Measurements from ENCODE around the gene MAML2. TPM values are rescaled to one million over a fixed set of nuclear protein-coding genes. Genes with fewer than 3 reads are reported as not detected.

MAML2 gene
- total RNA-seq, 1 donor from 2014 or later: 3.8 TPM

GRCh38 chr11:95994329-95994728 lies 348.7 kb downstream of the MAML2 start:
- peaks cover 22% of the 10 kb centered on the region for H3K4me1 Mint-ChIP-seq

GRCh38 chr11:95993438-95994298 lies 349.3 kb downstream of the MAML2 start:
- H3K9ac ChIP-seq: no peak overlapping the region
- peaks cover 28% of the 10 kb centered on the region for H3K4me1 Mint-ChIP-seq
- H3K27ac Mint-ChIP-seq: no peak overlapping the region

More at GRCh38 chr11:95994329-95994728, 348.7 kb downstream of the MAML2 start:
- Histone ChIP-seq H3K27me3 (no peaks in the 10 kb centered on the region), H3K79me2 (ENCODE audit: low read depth) (no peaks in the 10 kb centered on the region), H3K4me3 (no peak overlapping the region), H3K4me2 (no peak overlapping the region), H3F3A (ENCODE audit: low read depth) (no peaks in the 10 kb centered on the region), H2AFZ (replicated peaks) (no peak overlapping the region), H3K4me1 (peaks cover under 1% of the 10 kb centered on the region), H4K20me1 (ENCODE audit: low read depth) (no peaks in the 10 kb centered on the region), H3K36me3 (no peaks in the 10 kb centered on the region), H3K9ac (no peak overlapping the region), H3K27ac (no peak overlapping the region), H3K9me3 (ENCODE audit: low read depth) (no peaks in the 10 kb centered on the region)
- Mint-ChIP-seq H3K9me3 (no peaks in the 10 kb centered on the region), H3K4me3 (no peak overlapping the region), H3K27ac (no peak overlapping the region), H3K27me3 (ENCODE audit: insufficient read depth, low read depth) (no peaks in the 10 kb centered on the region), H3K36me3 (peaks cover 2% of the 10 kb centered on the region)
- DNase-seq (ENCODE audit: low spot score): no peak
- TF ChIP-seq EZH2 (IDR thresholded peaks at IDR 0.05): no peak
- TF ChIP-seq, protein P1, sequence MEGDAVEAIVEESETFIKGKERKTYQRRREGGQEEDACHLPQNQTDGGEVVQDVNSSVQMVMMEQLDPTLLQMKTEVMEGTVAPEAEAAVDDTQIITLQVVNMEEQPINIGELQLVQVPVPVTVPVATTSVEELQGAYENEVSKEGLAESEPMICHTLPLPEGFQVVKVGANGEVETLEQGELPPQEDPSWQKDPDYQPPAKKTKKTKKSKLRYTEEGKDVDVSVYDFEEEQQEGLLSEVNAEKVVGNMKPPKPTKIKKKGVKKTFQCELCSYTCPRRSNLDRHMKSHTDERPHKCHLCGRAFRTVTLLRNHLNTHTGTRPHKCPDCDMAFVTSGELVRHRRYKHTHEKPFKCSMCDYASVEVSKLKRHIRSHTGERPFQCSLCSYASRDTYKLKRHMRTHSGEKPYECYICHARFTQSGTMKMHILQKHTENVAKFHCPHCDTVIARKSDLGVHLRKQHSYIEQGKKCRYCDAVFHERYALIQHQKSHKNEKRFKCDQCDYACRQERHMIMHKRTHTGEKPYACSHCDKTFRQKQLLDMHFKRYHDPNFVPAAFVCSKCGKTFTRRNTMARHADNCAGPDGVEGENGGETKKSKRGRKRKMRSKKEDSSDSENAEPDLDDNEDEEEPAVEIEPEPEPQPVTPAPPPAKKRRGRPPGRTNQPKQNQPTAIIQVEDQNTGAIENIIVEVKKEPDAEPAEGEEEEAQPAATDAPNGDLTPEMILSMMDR (IDR thresholded peaks at IDR 0.05): no peak
- no peak for TF ChIP-seq EZH2phosphoT487 (IDR thresholded peaks at IDR 0.05)

DNA sequence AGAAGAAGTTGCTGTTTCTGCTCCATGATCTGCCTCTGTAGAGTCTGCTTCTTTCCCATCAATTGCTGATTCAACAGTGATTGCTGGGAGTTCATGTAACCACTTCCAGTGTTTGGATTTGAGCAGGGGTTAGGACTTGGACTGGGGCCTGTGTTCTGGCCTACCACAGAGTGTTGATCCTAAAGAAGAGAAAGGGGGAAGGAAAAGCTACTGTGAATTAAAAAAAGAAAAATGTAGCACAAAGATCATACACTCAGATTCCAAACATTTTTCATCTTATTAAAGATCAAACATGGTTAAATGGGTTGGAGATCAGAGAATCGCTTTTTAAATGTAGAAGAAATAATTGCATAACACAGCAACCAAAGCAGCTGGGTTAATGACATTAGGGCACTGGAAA lies 351.4 kb downstream of the MAML2 start:
- H3K4me3 Mint-ChIP-seq: no peak overlapping the region
- DNase-seq (ENCODE audit: low spot score): no peak
- H3K27me3 ChIP-seq: no peaks in the 10 kb centered on the region

More at GRCh38 chr11:95993438-95994298, 349.3 kb downstream of the MAML2 start:
- H3K4me3 Mint-ChIP-seq: no peak overlapping the region
- TF ChIP-seq EZH2phosphoT487 (IDR thresholded peaks at IDR 0.05): no peak
- no peak for TF ChIP-seq EZH2 (IDR thresholded peaks at IDR 0.05)
- TF ChIP-seq, protein P1 (IDR thresholded peaks at IDR 0.05): no peak
- no peak overlapping the region for H3K4me2 ChIP-seq
- H3K27ac ChIP-seq: no peak overlapping the region
- no peaks in the 10 kb centered on the region for H3K4me1 ChIP-seq
- no peaks in the 10 kb centered on the region for H4K20me1 ChIP-seq (ENCODE audit: low read depth)
- no peak for DNase-seq (ENCODE audit: low spot score)
- H3K27me3 ChIP-seq: no peaks in the 10 kb centered on the region
- H3K36me3 Mint-ChIP-seq: peaks cover 2% of the 10 kb centered on the region
- H3K9me3 Mint-ChIP-seq: no peaks in the 10 kb centered on the region
- H3K4me3 ChIP-seq: no peak overlapping the region
- H3K27me3 Mint-ChIP-seq (ENCODE audit: insufficient read depth, low read depth): no peaks in the 10 kb centered on the region
- H3F3A ChIP-seq (ENCODE audit: low read depth): no peaks in the 10 kb centered on the region
- no peaks in the 10 kb centered on the region for H3K36me3 ChIP-seq
- no peak overlapping the region for H2AFZ ChIP-seq (replicated peaks)
- no peaks in the 10 kb centered on the region for H3K79me2 ChIP-seq (ENCODE audit: low read depth)
- H3K9me3 ChIP-seq (ENCODE audit: low read depth): no peaks in the 10 kb centered on the region

More for the DNA sequence above, 351.4 kb downstream of the MAML2 start:
- no peak overlapping the region for H3K4me2 ChIP-seq
- H3K9me3 ChIP-seq (ENCODE audit: low read depth): no peaks in the 10 kb centered on the region
- peaks cover 2% of the 10 kb centered on the region for H3K36me3 Mint-ChIP-seq
- H3K36me3 ChIP-seq: no peaks in the 10 kb centered on the region
- no peak overlapping the region for H2AFZ ChIP-seq (replicated peaks)
- no peaks in the 10 kb centered on the region for H3K27me3 Mint-ChIP-seq (ENCODE audit: insufficient read depth, low read depth)
- H3K9me3 Mint-ChIP-seq: no peaks in the 10 kb centered on the region
- no peaks in the 10 kb centered on the region for H4K20me1 ChIP-seq (ENCODE audit: low read depth)
- peaks cover 13% of the 10 kb centered on the region for H3K4me1 ChIP-seq
- no peak overlapping the region for H3K27ac ChIP-seq
- peaks cover 37% of the 10 kb centered on the region for H3K4me1 Mint-ChIP-seq
- H3K27ac Mint-ChIP-seq: no peak overlapping the region
- H3F3A ChIP-seq (ENCODE audit: low read depth): peaks cover 2% of the 10 kb centered on the region
- TF ChIP-seq, protein P1 (IDR thresholded peaks at IDR 0.05): no peak
- no peak for TF ChIP-seq EZH2phosphoT487 (IDR thresholded peaks at IDR 0.05)
- TF ChIP-seq EZH2 (IDR thresholded peaks at IDR 0.05): no peak
- no peak overlapping the region for H3K9ac ChIP-seq
- no peaks in the 10 kb centered on the region for H3K79me2 ChIP-seq (ENCODE audit: low read depth)
- no peak overlapping the region for H3K4me3 ChIP-seq

All from neural progenitor cell (in vitro differentiated cells).